ENCODE results near the gene NFIL3.

DNA sequence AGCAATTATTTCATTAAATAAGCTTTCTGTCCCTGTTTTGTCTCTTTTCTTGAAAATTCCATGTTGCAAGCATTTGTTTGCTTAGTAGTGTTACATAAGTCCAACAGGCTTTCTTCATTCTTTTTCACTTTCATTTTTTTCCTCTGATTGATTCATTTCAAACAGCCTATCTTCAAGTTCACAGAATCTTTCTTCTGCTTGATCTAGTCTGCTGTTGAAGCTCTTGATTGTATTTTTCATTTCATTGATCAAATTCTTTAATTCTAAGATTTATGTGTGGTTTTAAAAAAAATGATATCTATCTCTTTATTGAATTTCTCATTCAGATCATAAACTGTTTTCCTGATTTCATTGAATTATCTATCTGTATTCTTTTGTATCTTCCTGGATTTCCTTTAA, 20.4 kb upstream of the NFIL3 start:
- TF ChIP-seq EZH2 (optimal IDR thresholded peaks at IDR 0.05; ENCODE audit: low read depth, low read length), result no peak
- TF ChIP-seq, protein P1, sequence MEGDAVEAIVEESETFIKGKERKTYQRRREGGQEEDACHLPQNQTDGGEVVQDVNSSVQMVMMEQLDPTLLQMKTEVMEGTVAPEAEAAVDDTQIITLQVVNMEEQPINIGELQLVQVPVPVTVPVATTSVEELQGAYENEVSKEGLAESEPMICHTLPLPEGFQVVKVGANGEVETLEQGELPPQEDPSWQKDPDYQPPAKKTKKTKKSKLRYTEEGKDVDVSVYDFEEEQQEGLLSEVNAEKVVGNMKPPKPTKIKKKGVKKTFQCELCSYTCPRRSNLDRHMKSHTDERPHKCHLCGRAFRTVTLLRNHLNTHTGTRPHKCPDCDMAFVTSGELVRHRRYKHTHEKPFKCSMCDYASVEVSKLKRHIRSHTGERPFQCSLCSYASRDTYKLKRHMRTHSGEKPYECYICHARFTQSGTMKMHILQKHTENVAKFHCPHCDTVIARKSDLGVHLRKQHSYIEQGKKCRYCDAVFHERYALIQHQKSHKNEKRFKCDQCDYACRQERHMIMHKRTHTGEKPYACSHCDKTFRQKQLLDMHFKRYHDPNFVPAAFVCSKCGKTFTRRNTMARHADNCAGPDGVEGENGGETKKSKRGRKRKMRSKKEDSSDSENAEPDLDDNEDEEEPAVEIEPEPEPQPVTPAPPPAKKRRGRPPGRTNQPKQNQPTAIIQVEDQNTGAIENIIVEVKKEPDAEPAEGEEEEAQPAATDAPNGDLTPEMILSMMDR (IDR thresholded peaks at IDR 0.05; ENCODE audit: low read length), result no peak

Measured in MM.1S (cell line).